Left renal pelvis (tissue), 4 donors: Measurements from ENCODE around the gene NDUFB8. TPM values are rescaled to one million over a fixed set of nuclear protein-coding genes. Genes with fewer than 3 reads are reported as not detected.

Experiments
- DNase-seq, 4 donors: peaks; one replicate each; pipeline ENCODE4 v3.0.0-alpha.2; 2013; ENCODE audit warnings: low read depth in 4 of 4, low spot score in 3 of 4
- polyA plus RNA-seq, 4 donors: library from polyadenylated mRNA; unstranded; fragments of 120-200 nt; gene quantifications; one replicate each; pipeline ENCODE4 v1.2.1, GENCODE V29; 2013; ENCODE audit not compliant: insufficient read length in 4 of 4

The NDUFB8 gene
- polyA plus RNA-seq, 4 donors = 119 to 211 (median 156) TPM

DNA sequence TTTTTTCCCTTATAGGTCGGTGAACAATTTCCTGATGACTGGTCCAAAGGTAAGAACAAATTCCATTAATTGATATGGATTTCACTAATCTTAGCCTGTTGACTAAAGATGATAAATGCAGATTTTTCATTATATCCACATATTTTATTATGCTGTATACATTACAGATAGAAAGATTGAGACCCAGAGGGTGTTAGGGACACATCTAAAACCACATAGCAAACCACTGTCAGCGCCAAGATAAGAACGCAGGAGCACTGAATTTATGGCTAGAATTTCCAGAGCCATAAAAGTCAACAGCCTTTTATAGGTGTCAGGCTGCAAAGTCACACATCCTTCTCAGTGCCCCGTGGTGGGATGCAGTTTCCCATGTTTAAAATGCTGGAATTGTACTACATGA, 50.6 kb downstream of the NDUFB8 start:
- DNase-seq = no peak

DNA sequence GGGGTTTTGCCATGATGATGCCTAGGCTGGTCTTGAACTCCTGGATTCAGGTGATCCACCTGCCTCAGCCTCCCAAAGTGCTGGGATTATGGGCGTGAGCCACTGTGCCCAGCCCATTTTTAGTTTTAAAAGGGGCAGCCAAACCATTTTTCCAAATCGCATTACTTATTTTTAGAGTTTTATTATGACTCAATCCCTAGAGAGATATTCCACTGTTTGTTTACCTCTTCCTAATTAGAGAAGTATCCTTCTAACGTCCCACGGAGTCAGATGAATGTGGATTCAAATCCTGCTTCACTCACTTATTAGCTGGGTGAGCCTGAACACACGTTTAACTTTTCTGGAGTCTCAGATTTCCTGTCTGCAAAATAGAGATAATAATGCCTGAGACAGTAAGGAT, 51.7 kb downstream of the NDUFB8 start:
- no peak for DNase-seq

Other genes with a start within 250 kb of the NDUFB8 start
- 10 to 100 TPM; 30.3 to 49.8 (median 40.4) TPM for gene BLOC1S2, start 243.2 kb downstream of the NDUFB8 start, polyA plus RNA-seq
- under 1 TPM in 3 of 4 donors, not detected in 1; 0.29 to 0.93 (median 0.44) TPM for gene PKD2L1, start 199.6 kb downstream of the NDUFB8 start, polyA plus RNA-seq
- gene SCD, start 182.6 kb downstream of the NDUFB8 start, polyA plus RNA-seq = 10 to 100 TPM; 36.9 to 53.9 (median 45.5) TPM
- under 1 TPM; 0.63 to 0.99 (median 0.79) TPM for gene WNT8B, start 66.9 kb downstream of the NDUFB8 start, polyA plus RNA-seq
- 10 to 100 TPM; 13.3 to 29.2 (median 19.0) TPM for gene SEC31B, start 10.0 kb downstream of the NDUFB8 start, polyA plus RNA-seq
- gene HIF1AN, start 6.1 kb upstream of the NDUFB8 start, polyA plus RNA-seq = 10 to 100 TPM; 31.3 to 41.7 (median 39.3) TPM
- gene PAX2, start 215.7 kb upstream of the NDUFB8 start, polyA plus RNA-seq = 100 to 1,000 TPM in 3 of 4 donors, 10 to 100 TPM in 1; 20.2 to 237 (median 161) TPM